ENCODE measurements around the gene TBC1D26.

- no peak for TF ChIP-seq CTCF (IDR thresholded peaks at IDR 0.05)
- peak in 1 of 3 donors; percentile 26 for TF ChIP-seq POLR2A (IDR thresholded peaks at IDR 0.05)
Measured at GRCh38 chr17:15782866-15783265, 50.8 kb downstream of the TBC1D26 start.
